ENCODE results near the gene RABGAP1.

Gene RABGAP1

GRCh38 chr9:123028136-123028535 lies 87.3 kb downstream of the RABGAP1 start (continued):
- no peak for TF ChIP-seq ZNF211 (tag by site-specific recombination; IDR thresholded peaks at IDR 0.05; ENCODE audit: low read depth)

GRCh38 chr9:123028973-123029372 lies 88.2 kb downstream of the RABGAP1 start:
- H3K4me1 ChIP-seq (ENCODE audit: control insufficient read depth, insufficient read depth, low read length), result no peaks in the 10 kb centered on the region
- TF ChIP-seq ZNF501 (tag by site-specific recombination; IDR thresholded peaks at IDR 0.05) (no peak), HOXC10 (CRISPR knock-in tag; IDR thresholded peaks at IDR 0.05) (no peak), ZNF596 (tag by site-specific recombination; IDR thresholded peaks at IDR 0.05) (no peak), ZBTB8A (tag by site-specific recombination; IDR thresholded peaks at IDR 0.05) (no peak)
- H3K36me3 ChIP-seq (ENCODE audit: control insufficient read depth in 2 of 2, insufficient read depth in 1 of 2, low read length in 2 of 2), result peaks cover 0 to 22% of the 10 kb centered on the region in 2 experiments; a peak in 1 of 3 replicates
- POLR2A ChIA-PET, result no interaction called here
- CTCF ChIA-PET, result interaction anchor here (0.6 to 0.7 kb wide), 3 partner anchors 270 to 806 kb away, joined by 3 to 5 read pairs (median 3); no protein-coding TSS in a partner anchor
- no peaks in the 10 kb centered on the region for H3K9me3 ChIP-seq (ENCODE audit: control insufficient read depth, insufficient read depth, low read depth, low read length)
- H3K4me3 ChIP-seq (ENCODE audit: low read depth, low read length), result no peak overlapping the region
- H3K27ac ChIP-seq (ENCODE audit: extremely low read depth, low read depth, low read length), result no peak overlapping the region

- H3K9me3 ChIP-seq (ENCODE audit: control insufficient read depth, insufficient read depth, low read depth, low read length), result no peaks in the 10 kb centered on the region
- ChIA-PET POLR2A (no interaction called here), CTCF (no interaction called here)
- no peaks in the 10 kb centered on the region for H3K4me1 ChIP-seq (ENCODE audit: control insufficient read depth, insufficient read depth, low read length)
- H3K27ac ChIP-seq (ENCODE audit: extremely low read depth, low read depth, low read length), result no peak overlapping the region
- H3K4me3 ChIP-seq (ENCODE audit: low read depth, low read length), result no peak overlapping the region
- H3K36me3 ChIP-seq (ENCODE audit: control insufficient read depth in 2 of 2, insufficient read depth in 1 of 2, low read length in 2 of 2), result peaks cover 0 to 40% of the 10 kb centered on the region in 2 experiments; a peak in 1 of 3 replicates
- TF ChIP-seq ZNF610 (tag by site-specific recombination; IDR thresholded peaks at IDR 0.05; ENCODE audit: borderline replicate concordance) (no peak), ZFP37 (tag by site-specific recombination; IDR thresholded peaks at IDR 0.05) (no peak), ZNF785 (tag by site-specific recombination; IDR thresholded peaks at IDR 0.05) (no peak), ZNF292 (tag by site-specific recombination; IDR thresholded peaks at IDR 0.05; ENCODE audit: borderline replicate concordance, low read depth) (no peak), ZNF169 (tag by site-specific recombination; IDR thresholded peaks at IDR 0.05) (no peak), ZNF488 (tag by site-specific recombination; IDR thresholded peaks at IDR 0.05) (no peak), ZBTB20 (tag by site-specific recombination; IDR thresholded peaks at IDR 0.05) (no peak), ZNF184 (tag by site-specific recombination; IDR thresholded peaks at IDR 0.05) (no peak), ZNF843 (tag by site-specific recombination; IDR thresholded peaks at IDR 0.05) (no peak), ZNF654 (tag by site-specific recombination; IDR thresholded peaks at IDR 0.05; ENCODE audit: low read depth) (no peak), ZNF274 (IDR thresholded peaks at IDR 0.05; ENCODE audit: low read length) (no peak), ZNF274 (tag by site-specific recombination; IDR thresholded peaks at IDR 0.05; ENCODE audit: borderline replicate concordance) (no peak), PRDM1 (tag by site-specific recombination; IDR thresholded peaks at IDR 0.05) (no peak), ZNF26 (tag by site-specific recombination; IDR thresholded peaks at IDR 0.05) (no peak)
- TF ChIP-seq, protein P1, sequence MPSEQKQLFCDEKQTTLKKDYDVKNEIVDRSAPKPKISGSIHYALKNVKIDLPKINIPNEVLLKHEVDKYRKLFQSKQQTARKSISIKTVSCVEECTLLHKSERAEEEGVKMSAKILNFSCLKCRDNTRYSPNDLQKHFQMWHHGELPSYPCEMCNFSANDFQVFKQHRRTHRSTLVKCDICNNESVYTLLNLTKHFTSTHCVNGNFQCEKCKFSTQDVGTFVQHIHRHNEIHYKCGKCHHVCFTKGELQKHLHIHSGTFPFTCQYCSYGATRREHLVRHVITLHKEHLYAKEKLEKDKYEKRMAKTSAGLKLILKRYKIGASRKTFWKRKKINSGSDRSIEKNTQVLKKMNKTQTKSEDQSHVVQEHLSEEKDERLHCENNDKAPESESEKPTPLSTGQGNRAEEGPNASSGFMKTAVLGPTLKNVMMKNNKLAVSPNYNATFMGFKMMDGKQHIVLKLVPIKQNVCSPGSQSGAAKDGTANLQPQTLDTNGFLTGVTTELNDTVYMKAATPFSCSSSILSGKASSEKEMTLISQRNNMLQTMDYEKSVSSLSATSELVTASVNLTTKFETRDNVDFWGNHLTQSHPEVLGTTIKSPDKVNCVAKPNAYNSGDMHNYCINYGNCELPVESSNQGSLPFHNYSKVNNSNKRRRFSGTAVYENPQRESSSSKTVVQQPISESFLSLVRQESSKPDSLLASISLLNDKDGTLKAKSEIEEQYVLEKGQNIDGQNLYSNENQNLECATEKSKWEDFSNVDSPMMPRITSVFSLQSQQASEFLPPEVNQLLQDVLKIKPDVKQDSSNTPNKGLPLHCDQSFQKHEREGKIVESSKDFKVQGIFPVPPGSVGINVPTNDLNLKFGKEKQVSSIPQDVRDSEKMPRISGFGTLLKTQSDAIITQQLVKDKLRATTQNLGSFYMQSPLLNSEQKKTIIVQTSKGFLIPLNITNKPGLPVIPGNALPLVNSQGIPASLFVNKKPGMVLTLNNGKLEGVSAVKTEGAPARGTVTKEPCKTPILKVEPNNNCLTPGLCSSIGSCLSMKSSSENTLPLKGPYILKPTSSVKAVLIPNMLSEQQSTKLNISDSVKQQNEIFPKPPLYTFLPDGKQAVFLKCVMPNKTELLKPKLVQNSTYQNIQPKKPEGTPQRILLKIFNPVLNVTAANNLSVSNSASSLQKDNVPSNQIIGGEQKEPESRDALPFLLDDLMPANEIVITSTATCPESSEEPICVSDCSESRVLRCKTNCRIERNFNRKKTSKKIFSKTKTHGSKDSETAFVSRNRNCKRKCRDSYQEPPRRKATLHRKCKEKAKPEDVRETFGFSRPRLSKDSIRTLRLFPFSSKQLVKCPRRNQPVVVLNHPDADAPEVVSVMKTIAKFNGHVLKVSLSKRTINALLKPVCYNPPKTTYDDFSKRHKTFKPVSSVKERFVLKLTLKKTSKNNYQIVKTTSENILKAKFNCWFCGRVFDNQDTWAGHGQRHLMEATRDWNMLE (tag by site-specific recombination; conservative IDR thresholded peaks at IDR 0.05; ENCODE audit: low read depth), result no peak
- TF ChIP-seq, protein P2, sequence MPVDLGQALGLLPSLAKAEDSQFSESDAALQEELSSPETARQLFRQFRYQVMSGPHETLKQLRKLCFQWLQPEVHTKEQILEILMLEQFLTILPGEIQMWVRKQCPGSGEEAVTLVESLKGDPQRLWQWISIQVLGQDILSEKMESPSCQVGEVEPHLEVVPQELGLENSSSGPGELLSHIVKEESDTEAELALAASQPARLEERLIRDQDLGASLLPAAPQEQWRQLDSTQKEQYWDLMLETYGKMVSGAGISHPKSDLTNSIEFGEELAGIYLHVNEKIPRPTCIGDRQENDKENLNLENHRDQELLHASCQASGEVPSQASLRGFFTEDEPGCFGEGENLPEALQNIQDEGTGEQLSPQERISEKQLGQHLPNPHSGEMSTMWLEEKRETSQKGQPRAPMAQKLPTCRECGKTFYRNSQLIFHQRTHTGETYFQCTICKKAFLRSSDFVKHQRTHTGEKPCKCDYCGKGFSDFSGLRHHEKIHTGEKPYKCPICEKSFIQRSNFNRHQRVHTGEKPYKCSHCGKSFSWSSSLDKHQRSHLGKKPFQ (tag by site-specific recombination; IDR thresholded peaks at IDR 0.05), result no peak
- TF ChIP-seq, protein P3, sequence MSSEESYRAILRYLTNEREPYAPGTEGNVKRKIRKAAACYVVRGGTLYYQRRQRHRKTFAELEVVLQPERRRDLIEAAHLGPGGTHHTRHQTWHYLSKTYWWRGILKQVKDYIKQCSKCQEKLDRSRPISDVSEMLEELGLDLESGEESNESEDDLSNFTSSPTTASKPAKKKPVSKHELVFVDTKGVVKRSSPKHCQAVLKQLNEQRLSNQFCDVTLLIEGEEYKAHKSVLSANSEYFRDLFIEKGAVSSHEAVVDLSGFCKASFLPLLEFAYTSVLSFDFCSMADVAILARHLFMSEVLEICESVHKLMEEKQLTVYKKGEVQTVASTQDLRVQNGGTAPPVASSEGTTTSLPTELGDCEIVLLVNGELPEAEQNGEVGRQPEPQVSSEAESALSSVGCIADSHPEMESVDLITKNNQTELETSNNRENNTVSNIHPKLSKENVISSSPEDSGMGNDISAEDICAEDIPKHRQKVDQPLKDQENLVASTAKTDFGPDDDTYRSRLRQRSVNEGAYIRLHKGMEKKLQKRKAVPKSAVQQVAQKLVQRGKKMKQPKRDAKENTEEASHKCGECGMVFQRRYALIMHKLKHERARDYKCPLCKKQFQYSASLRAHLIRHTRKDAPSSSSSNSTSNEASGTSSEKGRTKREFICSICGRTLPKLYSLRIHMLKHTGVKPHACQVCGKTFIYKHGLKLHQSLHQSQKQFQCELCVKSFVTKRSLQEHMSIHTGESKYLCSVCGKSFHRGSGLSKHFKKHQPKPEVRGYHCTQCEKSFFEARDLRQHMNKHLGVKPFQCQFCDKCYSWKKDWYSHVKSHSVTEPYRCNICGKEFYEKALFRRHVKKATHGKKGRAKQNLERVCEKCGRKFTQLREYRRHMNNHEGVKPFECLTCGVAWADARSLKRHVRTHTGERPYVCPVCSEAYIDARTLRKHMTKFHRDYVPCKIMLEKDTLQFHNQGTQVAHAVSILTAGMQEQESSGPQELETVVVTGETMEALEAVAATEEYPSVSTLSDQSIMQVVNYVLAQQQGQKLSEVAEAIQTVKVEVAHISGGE (tag by site-specific recombination; conservative IDR thresholded peaks at IDR 0.05; ENCODE audit: low read depth), result no peak
Observed at GRCh38 chr9:123031963-123032362, 91.1 kb downstream of the RABGAP1 start.

Measured in HEK293 (cell line).